ENCODE results near the gene SLC35A1.

Gene SLC35A1

GRCh38 chr6:87540539-87540938, 67.8 kb downstream of the SLC35A1 start:
- no peak for TF ChIP-seq CTCF (IDR thresholded peaks at IDR 0.05; ENCODE audit: extremely low read depth, insufficient read depth, missing control alignments)
- DNase-seq (ENCODE audit: low spot score): no peak
- in situ Hi-C loops (cut with MboI; ENCODE audit: low pct_unique_long_range_greater_than_20kb, low sequenced_read_pairs, unreplicated experiment): no loop called here

GRCh38 chr6:87541041-87541440, 68.3 kb downstream of the SLC35A1 start:
- no peak for DNase-seq (ENCODE audit: low spot score)
- in situ Hi-C loops (cut with MboI; ENCODE audit: low pct_unique_long_range_greater_than_20kb, low sequenced_read_pairs, unreplicated experiment): no loop called here
- TF ChIP-seq CTCF (IDR thresholded peaks at IDR 0.05; ENCODE audit: extremely low read depth, insufficient read depth, missing control alignments): no peak

- no peak for TF ChIP-seq CTCF (IDR thresholded peaks at IDR 0.05; ENCODE audit: extremely low read depth, insufficient read depth, missing control alignments)
- no peak for DNase-seq (ENCODE audit: low spot score)
- in situ Hi-C loops (cut with MboI; ENCODE audit: low pct_unique_long_range_greater_than_20kb, low sequenced_read_pairs, unreplicated experiment): no loop called here
These were observed 69.0 kb downstream of the SLC35A1 start for GRCh38 chr6:87541744-87542143.

GRCh38 chr6:87543696-87544473, 71.1 kb downstream of the SLC35A1 start:
- no peak for TF ChIP-seq CTCF (IDR thresholded peaks at IDR 0.05; ENCODE audit: extremely low read depth, insufficient read depth, missing control alignments)
- in situ Hi-C loops (cut with MboI; ENCODE audit: low pct_unique_long_range_greater_than_20kb, low sequenced_read_pairs, unreplicated experiment): no loop called here

GRCh38 chr6:87544474-87544735, 71.6 kb downstream of the SLC35A1 start:
- no peak for DNase-seq (ENCODE audit: low spot score)
- TF ChIP-seq CTCF (IDR thresholded peaks at IDR 0.05; ENCODE audit: extremely low read depth, insufficient read depth, missing control alignments): no peak
- in situ Hi-C loops (cut with MboI; ENCODE audit: low pct_unique_long_range_greater_than_20kb, low sequenced_read_pairs, unreplicated experiment): no loop called here

More at GRCh38 chr6:87543696-87544473, 71.1 kb downstream of the SLC35A1 start:
- no peak for DNase-seq (ENCODE audit: low spot score)

GRCh38 chr6:87551799-87552198, 79.0 kb downstream of the SLC35A1 start:
- TF ChIP-seq CTCF (IDR thresholded peaks at IDR 0.05; ENCODE audit: extremely low read depth, insufficient read depth, missing control alignments): no peak
- DNase-seq (ENCODE audit: low spot score): no peak
- in situ Hi-C loops (cut with MboI; ENCODE audit: low pct_unique_long_range_greater_than_20kb, low sequenced_read_pairs, unreplicated experiment): no loop called here
